IPS DF 19.7 (cell line): Measurements from ENCODE around the gene SLC9A9.

Experiments
- DNase-seq: peaks from one replicate; pipeline ENCODE4 v3.0.0-alpha.2; 2013; ENCODE audit warnings: low read depth, low spot score

SLC9A9 gene

DNA sequence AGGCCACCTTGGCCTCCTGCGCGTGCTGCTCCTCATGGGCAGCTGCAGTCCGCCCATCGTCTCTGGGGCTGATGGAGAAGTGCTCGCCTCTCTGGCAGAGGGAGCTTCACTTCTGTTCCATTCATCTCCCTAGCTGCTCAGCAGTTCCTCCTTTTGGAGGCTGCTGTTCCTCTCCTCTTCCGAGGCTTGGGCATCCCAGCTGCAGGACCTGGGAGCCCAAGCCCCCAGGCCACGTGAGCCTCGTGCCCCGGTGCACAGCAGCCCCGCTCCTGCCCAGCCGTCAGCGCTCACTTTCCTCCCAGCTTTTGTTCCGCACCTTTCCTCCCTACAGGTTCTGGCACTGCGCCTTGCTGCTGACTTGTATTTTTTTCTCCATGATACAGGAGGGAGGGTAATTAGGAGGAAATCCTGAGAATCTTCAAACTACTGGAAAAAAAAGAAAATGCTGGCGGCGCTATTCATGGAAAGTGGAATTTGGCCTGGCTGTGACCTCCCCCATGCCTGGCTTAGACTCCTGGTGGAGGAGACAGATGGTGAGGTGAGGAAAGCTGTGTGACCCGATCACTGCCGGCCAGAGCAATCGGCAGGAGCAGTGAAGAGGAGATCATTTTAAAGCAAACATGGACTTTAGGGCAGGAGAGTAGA is 518.6 kb downstream of the SLC9A9 start:
- no peak for DNase-seq

DNA sequence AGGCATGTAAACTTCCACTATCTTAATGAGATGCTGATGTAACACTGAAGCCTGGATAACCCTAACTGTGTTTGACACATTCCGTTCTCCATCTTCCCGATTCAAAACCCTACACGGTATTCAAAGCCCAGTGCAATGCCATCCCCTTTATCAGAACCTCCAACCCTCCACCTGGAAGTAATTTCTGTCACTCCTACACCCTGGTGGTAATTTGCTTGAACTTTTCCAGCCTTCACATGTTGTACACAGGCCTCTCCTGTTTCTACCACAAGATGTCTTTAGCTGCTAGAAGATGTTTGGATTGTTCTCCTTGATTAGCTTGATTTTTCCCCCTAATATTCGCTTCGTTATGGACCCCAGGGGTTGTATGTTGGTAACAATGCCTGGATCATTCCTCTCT is 519.8 kb downstream of the SLC9A9 start:
- DNase-seq = no peak

DNA sequence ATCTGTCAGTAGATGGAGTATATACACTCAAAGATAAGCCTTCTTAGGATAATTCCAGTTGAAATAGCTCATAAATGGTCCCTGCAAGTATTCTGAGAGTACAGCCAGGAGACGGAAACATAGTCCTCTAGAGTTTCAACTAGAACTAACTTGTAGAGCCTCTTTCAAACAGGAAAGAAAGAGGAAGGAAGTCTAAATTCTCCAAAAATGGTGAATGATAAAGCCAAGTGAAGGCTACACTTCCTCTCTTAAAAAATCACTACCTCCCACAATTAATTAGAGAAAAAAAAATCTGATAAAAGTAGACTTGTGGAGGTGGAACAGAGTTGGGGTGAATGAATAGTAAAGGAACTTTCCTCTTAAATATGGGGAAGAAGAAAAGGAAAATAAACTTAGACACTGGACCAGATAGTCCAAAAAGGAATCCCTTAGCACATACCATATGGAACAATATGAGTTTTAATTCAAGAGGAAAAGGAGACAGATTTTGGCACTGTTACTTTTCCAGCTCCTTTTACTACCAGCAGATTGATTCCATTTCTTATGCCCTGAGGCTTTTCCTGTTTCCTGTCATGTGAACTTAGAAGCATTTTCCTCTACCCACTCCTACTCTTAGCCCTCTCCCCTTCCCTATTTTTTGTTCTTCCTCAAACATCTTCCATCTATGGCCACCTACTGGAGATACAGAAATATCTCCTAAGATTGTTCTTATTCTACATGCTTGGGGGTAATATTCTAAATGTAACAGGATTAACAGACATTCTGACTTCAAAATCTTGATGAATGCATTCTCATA is 521.1 kb downstream of the SLC9A9 start:
- DNase-seq = no peak

DNA sequence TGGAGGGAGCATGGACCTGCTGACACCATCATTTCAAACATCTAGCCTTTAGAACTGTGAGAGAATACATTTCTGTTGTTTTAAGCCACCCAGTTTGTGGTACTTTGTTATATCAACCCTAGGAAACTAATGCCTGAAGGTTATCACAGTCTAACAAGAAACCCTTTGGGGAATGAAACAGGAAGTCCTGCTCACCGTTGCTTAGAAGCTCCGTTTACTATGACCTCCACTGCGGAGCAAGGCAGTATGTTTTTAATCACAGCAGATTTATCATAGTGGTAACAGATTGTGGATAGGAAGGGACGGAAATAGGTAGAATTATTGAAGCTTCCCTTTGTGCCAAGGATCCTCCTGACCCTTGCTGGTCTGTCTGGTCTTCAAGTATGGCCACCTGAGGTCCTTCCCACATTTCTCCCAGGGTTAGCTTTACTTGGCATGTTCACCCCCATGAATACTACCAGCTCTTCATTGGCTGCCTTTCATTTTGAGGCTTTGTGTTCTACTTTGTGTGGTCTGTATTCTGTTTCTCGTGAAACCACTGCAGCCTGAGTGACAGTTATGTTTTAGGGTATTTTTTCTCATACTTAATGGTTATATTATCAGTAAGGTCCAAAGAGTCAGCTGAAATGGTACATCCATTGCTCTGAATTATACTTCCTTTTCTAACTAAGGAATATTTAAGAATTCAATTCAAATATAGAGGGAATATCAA is 527.1 kb downstream of the SLC9A9 start:
- DNase-seq = no peak

DNA sequence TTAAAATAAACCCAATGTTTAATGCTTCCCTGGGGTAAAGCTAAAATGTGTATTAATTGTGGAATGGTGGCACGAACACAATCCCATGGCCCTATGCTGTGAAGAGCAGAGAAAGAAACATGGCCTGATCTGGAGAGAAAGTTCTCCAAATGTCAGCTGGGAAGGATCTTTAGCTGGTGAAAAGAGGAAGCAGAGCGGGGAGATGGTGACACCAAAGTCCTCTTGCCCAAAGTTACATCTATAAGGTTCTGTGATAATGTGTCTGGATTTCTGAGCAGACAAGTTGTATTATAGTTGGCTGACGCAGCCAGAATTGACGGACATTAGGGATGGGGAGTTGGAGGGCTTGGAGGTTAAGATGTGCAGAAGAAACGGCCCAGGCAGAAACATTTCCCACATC is 532.5 kb downstream of the SLC9A9 start:
- DNase-seq = no peak

DNA sequence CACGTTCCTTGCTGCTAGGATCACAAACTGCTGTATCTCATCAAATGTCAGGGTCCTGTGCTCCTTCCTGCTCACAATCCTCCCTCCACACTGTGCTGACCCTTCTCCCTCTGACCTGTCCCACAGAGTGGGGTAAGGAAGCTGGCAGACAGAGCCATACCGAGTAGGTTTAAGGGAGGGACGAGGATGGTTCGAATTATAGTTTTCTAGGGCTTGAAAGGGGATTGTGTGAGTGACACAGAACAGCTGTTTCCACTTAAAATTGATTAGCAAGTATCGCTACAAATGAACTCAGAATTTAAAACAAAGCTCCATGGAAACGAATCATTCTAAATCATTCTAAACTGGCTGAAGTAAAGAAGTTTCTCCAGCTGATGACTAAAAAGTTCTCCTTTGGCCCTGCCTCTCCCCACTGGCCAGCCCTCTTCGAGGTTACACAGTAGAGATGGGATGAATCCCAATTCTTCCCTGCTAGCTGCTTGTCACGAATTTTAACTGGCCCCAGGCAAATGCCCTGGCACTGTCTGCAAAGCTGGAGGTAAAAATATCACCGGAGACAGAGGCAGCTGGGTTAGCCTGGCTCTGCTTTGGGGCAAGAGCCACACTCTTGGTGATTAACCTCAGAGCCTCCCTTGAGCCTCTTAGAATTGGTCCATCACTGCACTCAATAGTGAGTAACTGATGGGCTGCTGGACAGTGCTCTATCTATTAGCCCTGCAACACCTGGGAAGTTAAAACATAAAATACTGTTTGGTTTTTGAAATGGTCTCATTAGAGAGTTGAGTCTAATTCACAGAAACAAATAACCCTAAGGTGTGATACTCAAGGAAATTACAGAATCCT is 533.8 kb downstream of the SLC9A9 start:
- no peak for DNase-seq

DNA sequence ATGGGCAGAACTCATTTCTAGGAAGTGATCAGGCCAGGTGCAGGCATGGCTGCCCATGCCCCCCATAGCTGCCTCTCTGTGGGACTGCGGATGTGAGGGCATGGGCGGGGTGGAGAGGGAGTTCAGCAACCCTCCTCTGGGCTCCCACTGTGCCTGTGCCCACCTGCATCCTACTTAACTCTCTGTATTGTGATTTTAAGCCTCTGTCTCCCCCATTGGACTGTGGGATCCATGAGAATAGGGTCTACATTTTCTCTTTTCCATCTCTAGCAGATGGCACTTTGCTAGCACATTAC is 534.4 kb downstream of the SLC9A9 start:
- no peak for DNase-seq

DNA sequence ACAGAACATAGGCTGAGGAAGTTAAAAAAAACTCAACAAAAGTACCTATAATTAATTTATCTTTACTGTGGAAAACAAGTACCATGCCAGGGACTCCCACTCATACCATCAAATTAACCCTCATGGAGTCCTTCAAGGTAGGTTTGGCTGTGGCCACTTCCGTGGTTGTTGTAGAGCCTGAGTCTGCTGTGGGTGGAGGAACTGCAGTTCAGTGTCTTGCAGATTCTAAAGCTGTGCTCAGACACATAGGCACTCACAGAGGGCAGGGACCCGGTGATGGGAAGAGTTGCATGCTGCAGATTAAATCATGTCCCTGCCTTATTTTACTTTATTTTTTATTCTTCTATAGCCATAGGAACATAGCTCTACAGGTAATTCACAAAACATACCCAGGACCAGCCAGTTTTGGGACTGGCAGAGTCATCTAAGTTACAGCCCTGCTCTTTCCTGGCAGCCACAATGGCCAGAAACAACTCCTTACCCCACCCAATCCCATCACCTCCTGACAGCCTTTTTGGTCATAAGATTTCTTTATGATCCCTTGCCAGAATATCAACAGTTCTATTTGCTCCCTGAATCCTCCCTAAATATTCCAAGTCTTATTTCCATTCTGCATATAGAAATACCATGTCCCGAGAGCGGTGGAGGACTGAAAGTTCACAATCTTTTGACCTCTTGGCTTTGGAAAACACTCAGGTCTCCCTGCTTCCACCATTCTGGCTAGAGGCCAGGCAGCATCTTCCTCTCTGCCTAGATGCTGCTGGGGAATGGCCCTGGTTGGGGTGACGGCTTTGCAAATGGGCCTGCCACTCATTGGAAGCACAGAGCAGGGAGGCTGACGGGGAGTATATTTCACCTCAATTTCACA is 535.0 kb downstream of the SLC9A9 start:
- no peak for DNase-seq

DNA sequence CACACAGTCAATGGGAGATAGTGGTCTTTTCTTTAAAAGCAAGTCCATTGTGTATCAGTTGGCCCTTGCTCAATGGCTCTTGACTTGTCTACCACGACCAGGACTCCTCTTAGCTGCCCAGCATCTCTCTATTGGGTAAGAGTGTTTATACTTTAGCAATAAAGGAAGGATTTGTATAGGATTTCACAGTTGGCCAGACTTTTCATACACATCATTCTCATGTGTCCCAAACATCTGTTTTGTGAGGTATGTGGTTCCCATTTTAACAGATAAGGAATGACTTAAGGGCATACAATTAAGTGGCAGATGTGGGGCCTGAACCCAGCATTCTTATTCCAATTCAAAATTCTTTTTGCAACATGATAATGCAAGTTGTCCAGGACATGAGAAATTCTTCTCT is 537.2 kb downstream of the SLC9A9 start:
- DNase-seq = no peak

DNA sequence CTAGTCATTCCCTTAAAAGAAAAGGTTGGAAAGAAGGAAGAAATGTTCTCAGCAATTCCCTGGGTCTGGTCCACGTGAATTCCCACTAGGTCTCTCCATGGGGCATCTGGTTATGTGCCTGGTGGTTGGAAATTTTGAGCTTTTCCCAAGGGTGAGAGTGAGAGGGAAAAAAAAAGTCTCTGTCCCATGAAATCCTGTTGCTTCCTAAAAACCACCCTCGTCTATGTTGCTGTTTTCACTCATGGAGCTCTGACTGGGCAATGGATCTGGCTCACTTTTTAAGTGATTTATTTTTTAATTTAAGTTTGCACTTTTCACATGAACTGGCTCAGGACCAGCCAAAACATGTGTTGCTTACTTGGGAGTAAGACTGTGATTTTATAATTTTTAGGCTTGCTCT is 538.6 kb downstream of the SLC9A9 start:
- DNase-seq = no peak

DNA sequence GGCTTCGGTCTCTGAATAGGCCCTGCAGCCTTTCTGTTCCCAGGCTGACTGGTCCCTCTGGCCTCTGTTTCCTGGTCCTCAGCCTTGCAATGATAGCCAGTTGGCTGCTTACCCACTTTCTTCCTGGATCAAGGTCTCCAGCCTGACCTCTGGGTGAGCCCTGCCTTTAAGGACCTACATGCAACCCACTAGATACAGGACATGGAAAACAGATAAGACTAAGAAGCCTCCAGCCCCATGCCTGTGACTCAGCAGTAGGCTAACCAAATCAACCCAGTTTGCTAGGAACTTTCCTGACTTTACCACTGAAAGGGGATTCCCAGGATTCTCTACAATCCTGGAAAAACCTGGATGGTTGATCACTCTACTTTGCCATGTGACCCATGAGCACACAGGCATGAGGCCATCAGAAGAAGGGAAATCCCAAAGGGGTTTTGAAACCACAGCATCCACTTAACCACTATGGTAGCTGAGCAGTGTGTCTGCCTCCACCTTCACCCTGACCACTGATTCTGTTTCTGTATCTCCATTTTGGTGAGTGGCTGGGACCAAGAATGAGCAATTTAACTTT is 540.6 kb downstream of the SLC9A9 start:
- DNase-seq = no peak

DNA sequence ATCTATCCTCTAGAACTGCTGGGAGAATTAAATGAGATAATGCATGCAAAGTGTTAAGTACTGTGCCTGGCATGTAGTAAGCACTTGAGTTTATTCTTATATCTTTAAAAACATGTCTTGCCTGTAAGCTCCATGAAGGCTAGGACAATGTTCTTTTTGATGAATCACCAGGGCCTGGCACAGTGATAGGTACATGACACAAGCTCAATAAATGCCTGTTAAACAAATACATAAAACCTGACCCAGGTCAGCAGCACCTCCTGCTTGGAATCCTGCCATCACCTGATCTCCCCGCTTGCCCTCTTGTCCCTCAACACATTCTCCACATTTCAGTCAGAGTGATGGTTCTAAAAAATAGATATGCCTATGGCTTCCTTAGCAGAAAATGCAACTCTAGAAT is 541.9 kb downstream of the SLC9A9 start:
- DNase-seq = no peak

DNA sequence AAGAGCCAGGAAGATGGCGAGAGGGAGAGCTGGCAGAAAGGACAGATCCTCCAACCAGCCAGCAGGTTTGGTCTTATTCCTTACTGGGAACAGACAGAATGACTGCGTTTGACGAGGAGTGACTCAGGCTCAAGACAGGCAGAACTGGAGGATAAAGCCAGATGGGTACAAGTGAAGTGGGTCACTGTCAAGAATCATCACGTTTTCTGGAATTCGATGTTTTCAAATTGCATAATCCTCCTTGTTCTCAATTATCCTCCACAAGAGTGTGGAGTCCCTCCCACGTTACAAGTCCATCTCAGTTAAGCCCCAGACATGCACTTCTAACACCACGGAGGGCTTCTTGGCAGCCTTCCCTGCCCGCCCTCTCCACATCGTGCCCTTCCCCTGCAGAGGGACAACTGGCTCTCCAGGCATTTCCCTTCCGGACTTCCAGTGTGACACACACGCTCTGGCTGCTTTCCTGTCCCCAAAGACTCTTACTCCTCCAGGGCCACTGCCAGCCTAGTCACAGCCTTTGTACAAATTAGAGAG is 545.6 kb downstream of the SLC9A9 start:
- no peak for DNase-seq

DNA sequence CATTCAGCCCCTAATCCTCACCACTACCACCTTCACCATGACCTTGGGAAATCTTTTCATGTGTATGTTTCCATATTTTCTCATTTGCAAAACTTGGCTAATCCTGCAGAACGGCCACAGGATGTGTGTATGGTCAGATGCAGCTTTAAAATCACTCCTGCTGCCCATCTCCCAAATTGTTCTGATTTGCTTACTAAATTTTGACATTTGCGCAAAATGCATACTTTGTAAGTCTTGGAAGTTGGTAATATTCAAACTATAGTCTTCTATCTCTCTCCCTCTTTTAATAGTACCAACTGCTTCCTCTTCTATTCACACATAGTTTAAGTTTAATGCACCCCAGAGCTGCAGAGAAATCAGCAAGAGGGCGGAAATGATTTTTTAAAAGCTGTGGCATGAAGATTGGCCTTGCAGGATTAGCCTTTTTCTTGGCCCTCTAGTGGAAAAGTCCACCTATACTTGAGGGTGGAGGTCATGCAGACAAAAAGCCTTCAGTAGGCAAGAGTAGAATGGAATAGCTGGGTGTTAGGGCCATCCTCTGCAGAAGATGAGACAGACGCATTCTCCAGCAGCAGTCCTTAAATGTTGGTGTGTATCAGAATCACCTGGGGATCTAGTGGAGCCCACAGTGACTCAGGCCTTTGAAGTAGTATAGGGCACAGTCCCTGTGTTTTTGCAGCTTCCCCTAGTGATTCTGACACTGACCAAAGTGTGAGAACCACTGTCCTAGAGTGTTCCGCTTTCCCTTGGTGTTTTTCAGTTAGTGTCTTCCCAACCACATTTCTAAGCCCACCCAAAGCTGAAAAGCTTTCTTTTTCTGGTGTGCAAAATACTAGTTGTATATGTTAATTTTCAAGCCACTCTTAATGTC is 547.0 kb downstream of the SLC9A9 start:
- DNase-seq = no peak

DNA sequence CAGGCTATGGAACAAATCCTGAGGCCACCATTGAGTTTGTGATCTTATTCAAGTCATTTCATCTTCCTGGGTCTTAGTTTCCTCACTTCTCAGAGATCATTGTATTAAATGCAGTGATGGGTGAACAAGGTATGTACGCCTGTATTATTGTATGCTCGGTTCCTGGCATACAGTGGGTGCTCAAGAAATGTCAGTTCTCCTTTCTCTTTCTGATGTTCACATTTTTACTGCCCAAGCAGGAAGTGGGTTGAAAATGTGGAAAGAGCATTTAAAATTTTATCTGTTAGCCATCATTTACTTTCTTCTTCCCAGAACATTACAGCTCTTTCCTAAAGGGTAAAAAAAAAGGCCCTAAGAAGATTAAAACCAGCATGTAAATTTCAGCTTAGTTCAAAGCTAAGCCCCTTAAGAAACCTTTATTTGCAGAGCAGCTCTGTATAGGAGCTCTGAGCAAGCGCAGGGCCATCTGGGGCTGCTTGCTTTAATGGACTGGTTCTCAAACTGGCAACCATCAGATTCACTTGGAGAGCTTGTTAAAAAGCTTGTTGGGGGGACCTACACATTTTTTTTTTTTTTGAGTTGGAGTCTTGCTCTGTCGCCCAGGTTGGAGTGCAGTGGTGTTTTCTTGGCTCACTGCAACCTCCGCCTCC is 549.3 kb downstream of the SLC9A9 start:
- no peak for DNase-seq

DNA sequence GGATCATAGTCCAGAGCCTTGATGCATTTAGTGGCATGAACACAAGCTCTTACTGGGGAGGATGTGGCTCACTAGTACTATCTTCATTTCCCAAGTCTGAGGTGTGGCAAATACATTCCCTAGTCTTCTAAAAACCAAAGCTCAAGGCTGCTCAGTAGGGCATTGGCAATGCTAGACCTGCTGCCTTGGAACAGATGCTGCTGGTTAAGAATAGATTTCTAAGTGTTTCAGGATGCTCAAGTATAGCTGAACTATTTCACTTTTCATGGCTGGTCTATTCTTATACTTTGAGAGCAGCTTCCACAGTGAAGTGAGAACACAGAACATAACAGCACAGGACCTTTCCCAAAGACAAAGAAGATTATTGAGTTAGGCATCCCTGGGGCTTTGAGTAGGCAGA is 549.9 kb downstream of the SLC9A9 start:
- no peak for DNase-seq

DNA sequence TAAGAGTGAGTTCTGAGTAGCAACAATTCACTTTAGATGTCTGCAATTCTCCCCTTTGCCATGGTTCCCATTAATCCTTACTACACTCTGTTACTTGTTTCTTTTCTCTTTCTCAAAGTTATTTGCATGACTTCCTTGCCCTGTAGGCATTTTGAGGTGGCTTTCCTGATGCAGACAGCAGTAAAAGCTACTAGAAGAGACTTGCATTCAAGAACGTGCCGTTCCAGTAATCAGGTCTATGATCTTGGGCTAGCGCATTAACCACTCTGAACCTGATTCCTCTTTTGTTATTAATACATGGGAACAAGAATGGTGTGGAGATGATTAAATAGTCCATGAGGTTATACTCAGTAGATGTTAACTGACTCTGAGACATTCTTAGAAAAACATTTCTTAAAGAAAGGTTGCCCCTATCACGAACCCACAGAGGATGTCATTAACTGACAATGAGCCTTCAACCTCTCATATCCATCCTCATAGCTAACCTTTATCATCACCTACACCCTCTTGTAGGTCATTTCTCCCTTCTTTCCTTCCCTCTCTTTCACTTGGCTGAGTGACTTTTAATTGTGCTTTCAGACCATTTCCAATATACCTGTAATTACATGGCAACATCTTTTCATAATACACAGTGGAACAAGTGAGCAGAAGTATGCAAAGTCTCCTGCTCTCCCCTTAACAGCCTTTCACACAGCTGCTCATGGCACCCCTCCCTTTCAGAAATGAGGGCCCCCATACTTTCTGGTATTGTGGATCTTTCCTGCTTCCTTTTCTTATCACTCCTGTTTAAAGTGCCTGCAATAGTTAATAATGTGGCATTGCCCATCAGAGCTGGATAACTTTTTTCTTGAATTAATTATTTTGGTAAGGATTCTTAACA is 552.8 kb downstream of the SLC9A9 start:
- no peak for DNase-seq

DNA sequence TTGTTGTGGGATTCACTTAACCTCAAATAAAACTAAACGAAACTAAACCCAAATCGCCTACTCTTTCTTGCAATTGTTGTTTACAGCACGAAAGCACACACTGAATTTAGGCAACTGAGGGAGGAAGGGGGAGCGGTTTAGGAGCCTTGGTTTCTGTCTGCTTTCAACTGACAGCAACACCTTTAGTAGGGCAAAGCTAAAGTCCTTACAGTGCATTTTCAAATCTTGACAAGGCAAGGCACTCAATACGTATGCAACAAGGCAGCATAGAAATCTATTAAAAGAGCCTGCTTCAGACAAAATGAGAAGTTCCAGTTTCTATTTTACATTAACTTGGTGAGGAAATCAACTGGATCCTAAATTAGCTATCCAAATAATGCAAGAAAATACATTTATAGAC is 554.1 kb downstream of the SLC9A9 start:
- no peak for DNase-seq
